Effector memory CD4-positive, alpha-beta T cell (primary cell): Measurements from ENCODE around the gene ALOX15B.

Experiments
- DNase-seq, 3 donors: peaks; one replicate each; pipeline ENCODE4 v3.0.0-alpha.2; 2020
- H3K27ac ChIP-seq: 2 replicates; pipeline ENCODE4 v1.7.0; 2013; ENCODE audit warnings: mild to moderate bottlenecking, low read length, moderate library complexity; ENCODE audit not compliant: insufficient read depth, poor library complexity, severe bottlenecking
- H3K27me3 ChIP-seq: replicated peaks from 2 replicates; pipeline ENCODE4 v1.7.0; 2013; ENCODE audit warnings: mild to moderate bottlenecking, low read length; ENCODE audit not compliant: insufficient read depth, control insufficient read depth, poor library complexity, severe bottlenecking
- H3K36me3 ChIP-seq: 2 replicates; pipeline ENCODE4 v1.7.0; 2013; ENCODE audit warnings: mild to moderate bottlenecking, low read length, moderate library complexity; ENCODE audit not compliant: control insufficient read depth, insufficient read depth
- H3K4me1 ChIP-seq: 2 replicates; pipeline ENCODE4 v1.7.0; 2013; ENCODE audit warnings: low read length, mild to moderate bottlenecking; ENCODE audit not compliant: control insufficient read depth, insufficient read depth, poor library complexity, severe bottlenecking
- H3K4me3 ChIP-seq: 2 replicates; pipeline ENCODE4 v1.7.0; 2013; ENCODE audit warnings: low read length, low read depth, mild to moderate bottlenecking; ENCODE audit not compliant: insufficient read depth, poor library complexity, severe bottlenecking
- H3K9me3 ChIP-seq: 2 replicates; pipeline ENCODE4 v1.7.0; 2013; ENCODE audit warnings: mild to moderate bottlenecking, low read length, moderate library complexity; ENCODE audit not compliant: control insufficient read depth

ALOX15B gene

DNA sequence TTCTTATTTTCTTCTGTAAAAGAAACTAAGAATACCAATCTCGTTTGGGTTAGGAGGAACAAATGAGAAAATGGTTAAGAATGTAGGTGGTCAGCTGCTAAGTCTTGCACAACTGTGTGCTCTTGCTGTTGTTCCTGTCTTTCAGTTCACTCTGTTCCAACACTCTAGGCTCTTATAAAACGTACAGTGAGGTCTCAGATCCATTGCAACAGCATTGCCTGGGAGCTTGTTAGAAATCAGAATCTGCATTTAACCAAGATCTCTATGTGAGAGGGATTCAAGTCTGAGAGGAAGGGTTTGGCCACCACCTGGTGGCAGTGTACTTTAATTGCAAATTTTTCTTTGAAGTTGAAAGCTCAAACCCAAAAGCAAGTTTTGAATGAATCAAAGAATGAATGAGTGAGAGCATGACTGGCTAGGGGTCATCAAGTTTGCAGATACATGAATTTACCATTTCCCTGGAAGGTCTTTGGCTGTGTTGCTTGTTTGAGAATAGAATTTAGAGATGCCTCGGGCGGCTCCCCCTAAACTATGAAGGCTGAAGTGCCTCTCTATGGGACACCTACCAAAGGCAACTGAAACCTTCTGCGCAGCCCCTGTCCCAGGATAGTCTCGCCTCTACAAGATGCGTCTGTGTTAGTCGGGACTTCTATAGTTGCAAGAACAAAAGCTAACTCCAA, 2.5 kb downstream of the ALOX15B start:
- Histone ChIP-seq H3K27me3 (peaks cover 14% of the 10 kb centered on the region), H3K27ac (no peak overlapping the region), H3K36me3 (no peaks in the 10 kb centered on the region), H3K4me1 (no peaks in the 10 kb centered on the region), H3K9me3 (no peaks in the 10 kb centered on the region), H3K4me3 (no peak overlapping the region)
- DNase-seq = no peak

DNA sequence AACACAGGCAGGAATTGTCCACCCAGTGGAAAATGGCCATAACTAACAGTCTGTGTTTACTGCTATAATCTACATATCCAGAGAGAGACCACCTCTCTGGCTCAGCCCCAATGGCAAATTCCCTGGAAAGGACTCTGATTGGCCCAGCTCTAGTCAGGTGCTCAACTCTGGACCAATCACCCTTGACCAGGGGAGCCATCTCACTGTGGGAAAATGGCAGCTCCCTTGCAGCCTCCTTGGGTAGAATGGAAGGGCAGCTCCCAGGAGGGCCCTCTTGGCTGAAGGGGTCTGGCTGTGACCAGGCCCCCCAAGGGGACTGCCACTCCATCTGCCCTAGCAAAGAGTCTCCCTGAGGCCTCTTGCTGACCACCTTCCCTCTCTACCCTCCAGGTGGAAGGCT, 3.1 kb downstream of the ALOX15B start:
- H3K4me1 ChIP-seq = no peaks in the 10 kb centered on the region
- no peak overlapping the region for H3K4me3 ChIP-seq
- no peaks in the 10 kb centered on the region for H3K36me3 ChIP-seq
- no peak for DNase-seq
- no peak overlapping the region for H3K27ac ChIP-seq
- H3K9me3 ChIP-seq = no peaks in the 10 kb centered on the region
- H3K27me3 ChIP-seq = peaks cover 14% of the 10 kb centered on the region

DNA sequence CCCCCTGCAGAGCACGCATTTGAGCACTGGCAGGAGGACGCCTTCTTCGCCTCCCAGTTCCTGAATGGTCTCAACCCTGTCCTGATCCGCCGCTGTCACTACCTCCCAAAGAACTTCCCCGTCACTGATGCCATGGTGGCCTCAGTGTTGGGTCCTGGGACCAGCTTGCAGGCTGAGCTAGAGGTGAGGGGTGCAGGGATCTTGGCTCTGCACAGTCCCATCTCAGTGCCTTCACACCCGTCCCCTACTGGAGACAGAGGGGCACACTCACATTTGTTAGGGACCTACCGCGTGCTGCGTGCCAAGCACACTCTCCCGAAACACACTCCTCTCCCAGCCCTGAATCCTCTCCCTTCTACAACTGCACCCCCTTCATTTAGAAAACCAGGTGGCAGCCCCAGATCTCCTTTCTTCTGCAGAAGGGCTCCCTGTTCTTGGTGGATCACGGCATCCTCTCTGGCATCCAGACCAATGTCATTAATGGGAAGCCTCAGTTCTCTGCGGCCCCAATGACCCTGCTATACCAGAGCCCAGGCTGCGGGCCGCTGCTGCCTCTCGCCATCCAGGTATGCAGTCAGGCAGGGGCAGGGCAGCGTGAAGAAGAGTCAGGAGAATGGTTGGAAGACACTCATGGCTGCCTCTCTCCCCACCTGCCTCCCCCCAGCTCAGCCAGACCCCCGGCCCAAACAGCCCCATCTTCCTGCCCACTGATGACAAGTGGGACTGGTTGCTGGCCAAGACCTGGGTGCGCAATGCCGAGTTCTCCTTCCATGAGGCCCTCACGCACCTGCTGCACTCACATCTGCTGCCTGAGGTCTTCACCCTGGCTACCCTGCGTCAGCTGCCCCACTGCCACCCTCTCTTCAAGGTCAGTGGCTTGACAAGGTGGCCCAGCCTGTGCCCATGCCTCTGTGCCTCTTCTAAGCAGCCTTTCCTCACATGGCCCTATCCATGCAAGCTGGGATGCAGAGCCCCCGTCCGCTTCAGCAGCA, 6.3 kb downstream of the ALOX15B start:
- peaks cover 1% of the 10 kb centered on the region for H3K27me3 ChIP-seq
- H3K9me3 ChIP-seq = no peaks in the 10 kb centered on the region
- DNase-seq = no peak
- H3K4me3 ChIP-seq = no peak overlapping the region
- H3K4me1 ChIP-seq = no peaks in the 10 kb centered on the region
- no peaks in the 10 kb centered on the region for H3K36me3 ChIP-seq
- no peak overlapping the region for H3K27ac ChIP-seq

DNA sequence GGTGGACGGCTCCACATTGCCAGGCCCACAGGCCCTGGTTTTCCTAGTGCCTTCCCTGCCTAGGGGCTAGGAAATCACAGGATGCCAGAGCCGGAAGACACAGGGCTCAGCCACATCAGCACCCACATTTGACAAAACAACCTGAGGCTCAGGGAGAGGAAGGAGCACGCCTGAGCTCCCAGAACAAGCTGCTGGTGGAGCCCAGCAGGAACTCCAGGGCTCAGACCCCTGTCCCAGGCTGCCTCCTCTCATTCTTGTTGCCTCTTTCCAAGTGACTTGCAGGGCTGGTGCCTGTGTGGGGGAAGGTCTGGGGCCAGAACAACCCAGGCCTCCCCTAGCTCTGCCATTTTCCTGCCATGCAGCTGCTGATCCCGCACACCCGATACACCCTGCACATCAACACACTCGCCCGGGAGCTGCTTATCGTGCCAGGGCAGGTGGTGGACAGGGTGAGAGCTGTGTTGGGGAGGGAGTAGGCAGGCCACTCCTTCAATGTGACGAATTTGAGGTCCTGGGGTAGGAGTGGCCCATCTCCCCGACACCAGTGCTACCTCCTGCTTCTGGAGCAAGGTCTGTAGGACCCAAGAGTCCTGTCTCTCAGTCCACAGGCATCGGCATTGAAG, 7.6 kb downstream of the ALOX15B start:
- no peaks in the 10 kb centered on the region for H3K9me3 ChIP-seq
- no peaks in the 10 kb centered on the region for H3K4me1 ChIP-seq
- H3K27me3 ChIP-seq = no peaks in the 10 kb centered on the region
- no peak overlapping the region for H3K27ac ChIP-seq
- no peaks in the 10 kb centered on the region for H3K36me3 ChIP-seq
- no peak for DNase-seq
- no peak overlapping the region for H3K4me3 ChIP-seq

DNA sequence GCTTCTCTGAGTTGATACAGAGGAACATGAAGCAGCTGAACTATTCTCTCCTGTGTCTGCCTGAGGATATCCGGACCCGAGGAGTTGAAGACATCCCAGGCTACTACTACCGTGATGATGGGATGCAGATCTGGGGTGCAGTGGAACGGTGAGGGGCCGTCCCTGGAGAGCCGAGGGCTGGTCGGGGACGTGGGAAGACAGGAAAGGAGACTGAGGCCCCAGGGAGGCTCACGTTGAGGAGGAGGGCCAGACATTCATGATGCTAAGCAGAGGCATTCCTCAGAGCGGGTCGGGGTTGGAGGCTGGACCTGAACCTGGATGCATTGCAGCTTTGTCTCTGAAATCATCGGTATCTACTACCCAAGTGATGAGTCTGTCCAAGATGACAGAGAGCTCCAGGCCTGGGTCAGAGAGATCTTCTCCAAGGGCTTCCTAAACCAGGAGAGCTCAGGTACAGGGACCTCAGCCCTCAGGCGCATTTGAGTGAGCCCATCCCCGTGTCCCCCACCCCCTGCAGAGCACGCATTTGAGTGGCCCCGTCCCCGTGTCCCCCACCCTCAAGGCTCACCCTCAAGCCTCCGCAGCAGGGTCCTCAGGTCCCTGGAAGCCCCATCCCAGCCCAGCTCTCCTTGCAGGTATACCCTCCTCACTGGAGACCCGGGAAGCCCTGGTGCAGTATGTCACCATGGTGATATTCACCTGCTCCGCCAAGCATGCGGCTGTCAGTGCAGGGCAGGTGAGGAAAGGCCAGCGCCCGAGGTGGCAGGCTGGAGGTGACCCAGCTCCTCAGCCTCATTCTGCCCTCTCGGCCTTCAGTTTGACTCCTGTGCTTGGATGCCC, 8.3 kb downstream of the ALOX15B start:
- H3K36me3 ChIP-seq = no peaks in the 10 kb centered on the region
- DNase-seq = no peak

DNA sequence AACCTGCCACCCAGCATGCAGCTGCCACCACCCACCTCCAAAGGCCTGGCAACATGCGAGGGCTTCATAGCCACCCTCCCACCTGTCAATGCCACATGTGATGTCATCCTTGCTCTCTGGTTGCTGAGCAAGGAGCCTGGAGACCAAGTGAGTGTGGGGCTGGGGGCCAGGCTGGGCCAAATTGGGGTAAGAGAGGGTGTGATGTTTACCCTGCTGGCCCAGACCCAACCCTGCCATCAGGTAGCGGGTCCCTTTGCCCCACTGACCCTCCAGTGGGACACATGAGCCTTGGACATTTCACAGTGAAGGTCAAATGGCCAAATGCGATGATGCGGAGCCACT, 8.9 kb downstream of the ALOX15B start:
- Histone ChIP-seq H3K4me1 (no peaks in the 10 kb centered on the region), H3K27me3 (no peaks in the 10 kb centered on the region), H3K9me3 (no peaks in the 10 kb centered on the region), H3K4me3 (no peak overlapping the region), H3K27ac (no peak overlapping the region), H3K36me3 (no peaks in the 10 kb centered on the region)
- no peak for DNase-seq

More for the DNA sequence above, 8.3 kb downstream of the ALOX15B start:
- Histone ChIP-seq H3K4me3 (no peak overlapping the region), H3K27ac (no peak overlapping the region), H3K9me3 (no peaks in the 10 kb centered on the region), H3K27me3 (no peaks in the 10 kb centered on the region), H3K4me1 (no peaks in the 10 kb centered on the region)

DNA sequence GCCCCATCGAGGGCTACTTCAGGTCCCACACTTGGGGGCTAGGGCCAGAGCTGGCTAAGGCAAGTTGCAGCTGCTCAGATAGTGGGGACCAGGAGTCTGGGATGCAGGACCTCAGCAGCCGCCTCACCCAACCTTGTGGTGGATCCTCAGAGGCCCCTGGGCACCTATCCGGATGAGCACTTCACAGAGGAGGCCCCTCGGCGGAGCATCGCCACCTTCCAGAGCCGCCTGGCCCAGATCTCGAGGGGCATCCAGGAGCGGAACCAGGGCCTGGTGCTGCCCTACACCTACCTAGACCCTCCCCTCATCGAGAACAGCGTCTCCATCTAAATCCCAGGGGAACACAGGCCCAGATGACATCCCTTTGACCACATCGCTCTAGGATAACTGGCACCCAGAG, 9.4 kb downstream of the ALOX15B start:
- no peak for DNase-seq
- Histone ChIP-seq H3K27me3 (no peaks in the 10 kb centered on the region), H3K4me3 (no peak overlapping the region), H3K36me3 (no peaks in the 10 kb centered on the region), H3K9me3 (no peaks in the 10 kb centered on the region), H3K4me1 (no peaks in the 10 kb centered on the region), H3K27ac (no peak overlapping the region)

DNA sequence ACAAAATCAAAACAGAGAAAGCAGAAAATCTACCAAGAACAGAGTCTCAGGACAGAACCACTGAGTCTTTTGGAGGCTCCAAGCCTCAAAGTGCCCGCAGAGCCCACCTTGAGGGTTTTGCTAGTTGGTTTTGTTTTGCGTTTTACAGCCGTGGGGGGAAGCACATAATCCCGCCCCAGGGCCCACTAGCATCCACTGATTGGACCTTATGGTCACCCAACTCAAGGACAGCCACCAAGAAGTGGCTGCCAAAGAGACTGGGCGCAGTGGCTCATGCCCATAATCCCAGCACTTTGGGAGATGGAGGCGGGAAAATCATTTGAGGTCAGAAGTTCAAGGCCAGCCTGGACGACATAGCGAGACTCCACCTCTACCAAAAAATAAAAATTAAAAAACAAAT, 9.9 kb downstream of the ALOX15B start:
- Histone ChIP-seq H3K27ac (no peak overlapping the region), H3K36me3 (no peaks in the 10 kb centered on the region), H3K27me3 (no peaks in the 10 kb centered on the region), H3K9me3 (no peaks in the 10 kb centered on the region), H3K4me3 (no peak overlapping the region), H3K4me1 (no peaks in the 10 kb centered on the region)
- DNase-seq = no peak

DNA sequence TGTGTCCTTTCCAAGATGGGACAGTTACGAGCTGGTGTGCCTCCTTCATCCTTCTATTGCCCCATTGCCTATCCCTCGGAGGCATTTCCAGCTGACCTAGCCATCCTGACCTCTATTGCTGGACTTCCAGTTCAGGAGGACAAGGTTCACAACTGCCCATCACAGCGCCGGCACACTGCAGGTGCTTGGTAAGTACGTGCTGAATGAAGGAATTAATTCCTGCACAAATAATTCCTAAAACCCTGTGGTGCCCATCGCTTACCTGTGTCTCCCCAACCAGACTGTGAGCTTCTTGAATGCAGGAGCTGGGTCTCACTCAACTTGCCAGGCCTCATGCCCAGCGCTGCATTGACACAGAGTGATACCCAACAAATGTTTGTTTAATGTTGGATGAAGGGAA, 13.0 kb downstream of the ALOX15B start:
- Histone ChIP-seq H3K4me1 (no peaks in the 10 kb centered on the region), H3K27ac (no peak overlapping the region), H3K4me3 (no peak overlapping the region), H3K36me3 (no peaks in the 10 kb centered on the region), H3K9me3 (no peaks in the 10 kb centered on the region), H3K27me3 (no peaks in the 10 kb centered on the region)
- no peak for DNase-seq
